SJCRH30 (cell line): Measurements from ENCODE around the gene IKZF3. TPM values are rescaled to one million over a fixed set of nuclear protein-coding genes. Genes with fewer than 3 reads are reported as not detected.
"Not testable (repeated sequence)": the region's sequence is repeated elsewhere in the genome, so short reads cannot be mapped to it uniquely, and the experiment has no call there.

ENCODE experiments used
- DNase-seq, 2 experiments: peaks; one replicate each; pipeline ENCODE4 v3.0.0-alpha.2; 2015 to 2020
- H3K27ac ChIP-seq: fragments of 250-450 bp; sonication (Bioruptor Pico); 2 replicates; pipeline ENCODE4 v1.5.1; 2020; ENCODE audit warnings: mild to moderate bottlenecking, moderate library complexity
- H3K27me3 ChIP-seq: fragments of 250-450 bp; sonication (Bioruptor Pico); 2 replicates; pipeline ENCODE4 v1.5.1; 2020; ENCODE audit warnings: mild to moderate bottlenecking, moderate library complexity
- H3K36me3 ChIP-seq: fragments of 250-450 bp; sonication (Bioruptor Pico); 2 replicates; pipeline ENCODE4 v1.5.1; 2020; ENCODE audit warnings: mild to moderate bottlenecking, moderate library complexity
- H3K4me1 ChIP-seq: fragments of 250-450 bp; sonication (Bioruptor Pico); 2 replicates; pipeline ENCODE4 v1.5.1; 2020; ENCODE audit warnings: mild to moderate bottlenecking, moderate library complexity
- H3K4me3 ChIP-seq: fragments of 250-450 bp; sonication (Bioruptor Pico); 2 replicates; pipeline ENCODE4 v1.5.1; 2020; ENCODE audit warnings: mild to moderate bottlenecking, moderate library complexity
- H3K9me3 ChIP-seq: fragments of 250-450 bp; sonication (Bioruptor Pico); replicated peaks from 2 replicates; pipeline ENCODE4 v1.5.1; 2020; ENCODE audit warnings: mild to moderate bottlenecking, moderate library complexity
- total RNA-seq: library from RNA; depleted of rRNA; stranded (reverse); fragments of >200 nt; shearing (Covaris generic); gene quantifications from 2 replicates; pipeline ENCODE4 v1.2.3, GENCODE V29; 2014

Gene IKZF3
- total RNA-seq, 1 experiment from 2014 or later = not detected

DNA sequence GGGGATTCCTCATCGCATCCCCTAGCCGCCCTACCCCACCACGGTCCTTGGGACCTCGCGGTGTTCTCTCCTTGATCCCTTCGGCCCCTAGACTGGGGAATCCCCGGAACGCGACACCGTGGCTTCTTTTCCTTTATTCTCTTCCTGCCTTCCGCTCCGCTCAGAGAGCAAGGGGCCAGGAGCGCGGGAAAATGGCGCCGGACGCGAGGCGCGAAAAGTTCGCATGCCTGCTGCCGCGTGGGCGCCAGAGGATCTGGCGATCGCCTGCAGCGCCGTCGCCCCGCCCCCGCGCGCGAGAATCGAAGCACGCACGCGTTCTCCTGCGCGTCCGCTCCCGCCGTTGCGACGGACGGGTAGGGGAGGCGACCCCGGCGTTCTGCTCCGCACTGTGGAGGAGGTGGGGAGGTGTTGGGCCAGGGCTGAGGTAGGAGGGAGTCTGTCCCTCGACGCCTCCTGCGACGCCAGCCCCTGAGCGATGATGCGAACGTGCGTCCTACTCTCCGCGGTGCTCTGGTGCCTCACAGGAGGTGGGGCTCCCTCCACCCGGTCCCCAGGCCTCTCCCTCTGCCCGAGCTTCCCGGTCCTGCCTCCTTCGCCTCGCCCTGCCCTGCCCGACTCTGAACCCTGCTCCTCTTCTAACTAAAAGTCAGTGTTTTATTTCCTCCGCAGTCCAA is 3.9 kb upstream of the IKZF3 start, which contains the start of gene ZPBP2:
Gene ZPBP2, plus strand, starts transcription at position 323 of the 674 bp plus-strand sequence. Its CDS starts 153 bp downstream, at position 476.
- Histone ChIP-seq H3K9me3 (no peaks in the 10 kb centered on the region), H3K4me3 (no peak within 1 kb of the TSS), H3K4me1 (no peaks in the 10 kb centered on the region), H3K27me3 (no peaks in the 10 kb centered on the region), H3K36me3 (no peaks in the 10 kb centered on the region), H3K27ac (no peak within 1 kb of the TSS)
- DNase-seq = no peak

DNA sequence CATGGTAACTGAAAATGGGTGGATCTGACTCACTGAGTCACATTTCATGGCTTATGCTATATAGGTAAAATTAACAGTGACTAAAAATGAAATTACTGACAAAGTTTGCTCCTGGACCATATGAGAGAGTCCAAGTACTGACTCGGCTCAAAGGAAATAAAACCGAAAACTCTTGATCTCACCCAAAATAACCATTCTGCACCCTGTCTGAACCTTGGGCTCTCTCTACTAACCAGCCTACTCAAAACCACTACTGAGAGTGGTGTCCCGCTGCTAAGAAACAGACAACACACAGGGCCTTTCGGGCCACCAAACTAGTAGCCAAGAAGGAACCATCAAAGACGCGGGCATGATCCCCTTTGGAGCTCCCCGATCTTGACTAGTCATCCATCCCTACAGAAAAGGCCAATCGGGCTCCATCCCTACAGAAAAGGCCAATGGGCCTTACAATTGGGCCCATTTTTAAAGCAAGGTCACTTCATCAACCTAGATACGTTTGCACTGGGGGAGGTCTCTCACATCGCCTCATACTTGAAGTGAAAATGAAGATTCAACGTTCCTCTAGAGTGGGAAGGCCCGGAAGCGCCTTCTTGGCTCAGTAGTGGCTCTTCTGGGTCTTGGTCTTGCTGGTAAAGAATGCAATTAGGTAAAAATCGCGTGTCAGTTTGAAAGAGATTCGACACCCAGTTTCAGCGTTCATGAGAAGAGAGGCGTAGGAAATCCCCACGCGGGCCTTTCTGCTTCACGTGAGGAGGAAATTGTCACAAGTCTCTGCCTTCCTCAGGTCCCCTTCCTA is 3.2 kb upstream of the IKZF3 start:
- DNase-seq = no peak
- H3K36me3 ChIP-seq = no peaks in the 10 kb centered on the region
- H3K4me3 ChIP-seq = no peak overlapping the region
- no peaks in the 10 kb centered on the region for H3K27me3 ChIP-seq
- H3K27ac ChIP-seq = no peak overlapping the region
- no peaks in the 10 kb centered on the region for H3K9me3 ChIP-seq
- no peaks in the 10 kb centered on the region for H3K4me1 ChIP-seq

DNA sequence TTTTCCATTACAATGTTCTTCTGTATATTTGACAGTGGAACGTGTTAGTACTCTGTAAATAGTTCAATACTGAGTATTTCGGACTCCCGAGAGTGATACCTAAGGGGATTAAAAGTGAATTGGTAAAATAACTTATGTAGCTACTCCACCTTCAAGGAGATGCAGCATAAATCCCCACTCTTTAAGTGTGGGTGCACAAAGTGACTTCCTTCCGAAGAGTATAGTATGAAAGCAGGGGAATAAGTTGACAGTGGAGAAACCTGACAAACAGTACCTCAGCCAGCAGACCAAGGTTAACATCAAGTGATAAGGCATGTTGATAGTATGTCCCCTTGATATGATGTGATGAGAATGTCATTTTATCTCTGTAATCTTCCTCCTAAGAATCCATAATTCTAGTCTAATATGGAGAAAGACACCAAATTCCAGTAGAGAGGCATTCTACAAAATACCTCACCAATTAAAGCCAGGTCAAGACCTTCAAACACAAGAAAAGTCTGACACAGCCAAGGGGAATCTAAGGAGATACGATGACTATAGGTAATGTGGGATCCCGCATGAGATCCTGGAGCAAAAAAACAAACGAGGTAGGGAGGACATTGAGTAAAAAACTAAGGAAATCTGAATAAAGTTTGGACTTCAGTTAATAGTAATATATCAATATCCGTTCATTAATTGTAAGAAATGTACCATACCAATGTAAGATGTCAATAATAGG is 2.1 kb upstream of the IKZF3 start:
- Histone ChIP-seq H3K36me3 (no peaks in the 10 kb centered on the region), H3K4me3 (no peak overlapping the region), H3K27ac (no peak overlapping the region), H3K4me1 (no peaks in the 10 kb centered on the region), H3K9me3 (no peaks in the 10 kb centered on the region), H3K27me3 (no peaks in the 10 kb centered on the region; the same call in none of the 2 replicates)
- no peak for DNase-seq

GRCh38 chr17:39863244-39863917 is 731 bp downstream of the IKZF3 start:
- no peaks in the 10 kb centered on the region for H3K9me3 ChIP-seq
- DNase-seq = no peak
- H3K36me3 ChIP-seq = no peaks in the 10 kb centered on the region
- H3K27ac ChIP-seq = no peak overlapping the region
- no peaks in the 10 kb centered on the region for H3K4me1 ChIP-seq
- H3K4me3 ChIP-seq = no peak overlapping the region
- no peaks in the 10 kb centered on the region; the same call in none of the 2 replicates for H3K27me3 ChIP-seq

GRCh38 chr17:39861235-39861634 is 2.9 kb downstream of the IKZF3 start:
- Histone ChIP-seq H3K27me3 (peaks cover 3% of the 10 kb centered on the region), H3K4me1 (no peaks in the 10 kb centered on the region), H3K9me3 (no peaks in the 10 kb centered on the region), H3K4me3 (no peak overlapping the region), H3K27ac (no peak overlapping the region), H3K36me3 (no peaks in the 10 kb centered on the region)
- no peak for DNase-seq

- not testable (repeated sequence) for H3K4me3 ChIP-seq, H3K9me3 ChIP-seq, H3K27ac ChIP-seq, DNase-seq, H3K4me1 ChIP-seq, H3K36me3 ChIP-seq
- peaks cover 11% of the 10 kb centered on the region; the same call in 1 of the 2 replicates for H3K27me3 ChIP-seq
Observed at GRCh38 chr17:39855911-39856649, 8.0 kb downstream of the IKZF3 start.

GRCh38 chr17:39854909-39855308 is 9.2 kb downstream of the IKZF3 start:
- no peaks in the 10 kb centered on the region for H3K4me1 ChIP-seq
- H3K4me3 ChIP-seq = no peak overlapping the region
- no peak overlapping the region for H3K27ac ChIP-seq
- no peaks in the 10 kb centered on the region for H3K36me3 ChIP-seq
- DNase-seq = no peak
- no peaks in the 10 kb centered on the region for H3K9me3 ChIP-seq
- H3K27me3 ChIP-seq = peaks cover 11% of the 10 kb centered on the region; the same call in 1 of the 2 replicates

- no peak overlapping the region for H3K4me3 ChIP-seq
- H3K36me3 ChIP-seq = no peaks in the 10 kb centered on the region
- peaks cover 16% of the 10 kb centered on the region; the same call in 1 of the 2 replicates for H3K27me3 ChIP-seq
- H3K4me1 ChIP-seq = no peaks in the 10 kb centered on the region
- H3K27ac ChIP-seq = no peak overlapping the region
- no peaks in the 10 kb centered on the region for H3K9me3 ChIP-seq
- DNase-seq = no peak
Observed at GRCh38 chr17:39852239-39852638, 11.9 kb downstream of the IKZF3 start.

GRCh38 chr17:39850186-39850585 is 13.9 kb downstream of the IKZF3 start:
- not testable (repeated sequence) for H3K4me3 ChIP-seq, H3K4me1 ChIP-seq, H3K36me3 ChIP-seq, H3K9me3 ChIP-seq, H3K27ac ChIP-seq, DNase-seq
- H3K27me3 ChIP-seq = peaks cover 13% of the 10 kb centered on the region; the same call in 1 of the 2 replicates

DNA sequence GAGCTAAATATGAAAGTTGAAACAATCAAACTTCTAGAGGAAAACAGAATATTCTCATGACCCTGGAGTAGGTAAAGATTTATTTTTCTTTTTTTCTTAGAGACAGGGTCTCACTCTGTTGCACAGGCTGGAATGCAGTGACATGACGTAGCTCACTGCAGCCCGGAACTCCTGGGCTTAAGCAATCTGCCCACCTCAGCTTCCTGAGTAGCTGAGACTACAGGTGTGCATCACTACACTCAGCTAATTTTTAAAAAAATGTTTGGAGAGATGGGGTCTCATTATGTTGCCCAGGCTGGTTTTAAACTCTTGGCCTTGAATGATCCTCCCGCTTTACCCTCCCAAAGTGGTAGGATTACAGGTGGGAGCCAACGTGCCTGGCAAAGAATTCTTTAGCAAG is 15.5 kb downstream of the IKZF3 start:
- DNase-seq = no peak
- Histone ChIP-seq H3K9me3 (no peaks in the 10 kb centered on the region), H3K27me3 (0 out of 2 replicates have a peak, but pooled peaks cover 12% of the 10 kb centered on the region), H3K27ac (no peak overlapping the region), H3K36me3 (no peaks in the 10 kb centered on the region), H3K4me1 (no peaks in the 10 kb centered on the region), H3K4me3 (no peak overlapping the region)

DNA sequence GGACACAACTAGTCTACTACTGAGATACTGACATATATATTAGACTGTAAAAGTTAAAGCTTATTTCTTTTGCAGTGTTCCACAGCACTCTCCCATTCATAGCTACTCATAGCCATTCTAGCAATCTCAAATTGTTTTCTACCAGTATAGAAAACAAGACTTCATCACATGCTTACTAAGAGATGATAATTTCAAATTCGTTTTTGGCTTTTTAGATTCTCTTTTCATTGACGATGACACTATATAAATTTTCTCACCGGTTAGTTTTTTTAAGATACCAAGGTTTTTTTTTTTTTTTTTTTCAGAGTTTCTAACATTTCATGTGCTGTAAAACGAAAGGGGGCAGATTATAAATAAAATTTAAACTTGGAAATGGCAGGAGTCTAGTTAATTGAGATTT is 17.9 kb downstream of the IKZF3 start:
- H3K9me3 ChIP-seq = no peaks in the 10 kb centered on the region
- DNase-seq = no peak
- no peaks in the 10 kb centered on the region for H3K36me3 ChIP-seq
- H3K4me3 ChIP-seq = no peak overlapping the region
- H3K27ac ChIP-seq = no peak overlapping the region
- H3K27me3 ChIP-seq = peaks cover 12% of the 10 kb centered on the region; the same call in 1 of the 2 replicates
- no peaks in the 10 kb centered on the region for H3K4me1 ChIP-seq

- DNase-seq = peak in 1 of 2 experiments; percentile 7
- H3K36me3 ChIP-seq = no peaks in the 10 kb centered on the region
- H3K4me3 ChIP-seq = no peak overlapping the region
- H3K27me3 ChIP-seq = peaks cover 12% of the 10 kb centered on the region; the same call in 1 of the 2 replicates
- H3K4me1 ChIP-seq = no peaks in the 10 kb centered on the region
- no peak overlapping the region for H3K27ac ChIP-seq
- no peaks in the 10 kb centered on the region for H3K9me3 ChIP-seq
Observed at GRCh38 chr17:39845052-39845846, 18.9 kb downstream of the IKZF3 start.

GRCh38 chr17:39841134-39841683 is 22.9 kb downstream of the IKZF3 start:
- H3K4me1 ChIP-seq = no peaks in the 10 kb centered on the region
- H3K4me3 ChIP-seq = no peak overlapping the region
- peaks cover 6% of the 10 kb centered on the region; the same call in 1 of the 2 replicates for H3K27me3 ChIP-seq
- no peak for DNase-seq
- no peak overlapping the region for H3K27ac ChIP-seq
- H3K9me3 ChIP-seq = no peaks in the 10 kb centered on the region
- no peaks in the 10 kb centered on the region for H3K36me3 ChIP-seq
